ENCODE data around the gene GPR35. TPM values are rescaled to one million over a fixed set of nuclear protein-coding genes. Genes with fewer than 3 reads are reported as not detected.

The GPR35 gene
- polyA plus RNA-seq, 1 experiment, result 0.06 TPM

DNA sequence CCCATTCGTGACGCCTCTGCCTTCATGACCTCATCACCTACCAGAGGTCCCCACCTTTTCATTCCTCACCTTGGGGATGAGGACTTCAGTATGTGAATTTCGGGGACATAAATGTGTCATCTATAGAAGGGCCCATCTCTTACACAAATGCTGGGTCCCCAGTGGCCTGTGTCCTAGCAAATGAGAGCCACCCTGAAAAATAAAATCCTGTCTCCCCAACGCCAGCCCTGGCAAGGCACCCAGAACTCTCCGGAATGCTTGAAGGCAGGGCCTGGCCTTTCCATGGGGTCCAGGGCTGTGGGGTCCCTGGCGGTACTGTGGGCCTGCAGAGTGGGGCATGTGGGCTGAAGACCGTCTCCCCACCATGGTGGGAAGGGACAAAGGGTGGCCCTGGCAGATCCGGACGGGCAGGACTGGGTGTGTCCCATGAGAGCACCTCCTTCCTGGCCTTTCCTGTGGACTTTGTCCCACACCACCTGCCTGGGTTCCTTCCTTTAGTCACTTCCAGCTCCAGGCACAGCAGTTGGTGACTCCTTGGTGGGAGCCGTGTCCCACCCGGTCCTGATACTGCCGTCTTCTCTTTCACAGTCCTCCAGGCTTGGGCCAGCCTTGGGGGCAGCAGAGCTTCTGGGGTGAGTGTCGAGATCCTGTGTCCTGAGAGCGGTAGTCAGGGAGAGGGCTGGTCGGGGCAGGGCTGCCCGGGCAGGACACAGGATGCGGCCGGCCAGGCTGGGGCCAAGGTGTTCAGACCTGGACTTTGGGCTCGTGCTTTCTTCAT lies 20.2 kb upstream of the GPR35 start:
- no peaks in the 10 kb centered on the region; the same call in 1 of the 2 replicates for H3K9me3 ChIP-seq (ENCODE audit: control insufficient read depth, insufficient read depth, low read length)
- no peak overlapping the region for H3K27ac ChIP-seq (ENCODE audit: low read depth, low read length)
- DNase-seq (ENCODE audit: low read depth, low spot score), result no peak
- no peak overlapping the region for H3K4me3 ChIP-seq (ENCODE audit: low read depth, low read length)
- ChIA-PET POLR2A (no interaction called here), CTCF (interaction anchor here (1.3 to 1.4 kb wide), 2 partner anchors 39 to 235 kb away, joined by 3 to 4 read pairs; no protein-coding TSS in a partner anchor)
- H3K27me3 ChIP-seq (ENCODE audit: control insufficient read depth, insufficient read depth, low read length), result no peaks in the 10 kb centered on the region
- TF ChIP-seq CTCF (IDR thresholded peaks at IDR 0.05; ENCODE audit: low read depth, low read length), result no peak

DNA sequence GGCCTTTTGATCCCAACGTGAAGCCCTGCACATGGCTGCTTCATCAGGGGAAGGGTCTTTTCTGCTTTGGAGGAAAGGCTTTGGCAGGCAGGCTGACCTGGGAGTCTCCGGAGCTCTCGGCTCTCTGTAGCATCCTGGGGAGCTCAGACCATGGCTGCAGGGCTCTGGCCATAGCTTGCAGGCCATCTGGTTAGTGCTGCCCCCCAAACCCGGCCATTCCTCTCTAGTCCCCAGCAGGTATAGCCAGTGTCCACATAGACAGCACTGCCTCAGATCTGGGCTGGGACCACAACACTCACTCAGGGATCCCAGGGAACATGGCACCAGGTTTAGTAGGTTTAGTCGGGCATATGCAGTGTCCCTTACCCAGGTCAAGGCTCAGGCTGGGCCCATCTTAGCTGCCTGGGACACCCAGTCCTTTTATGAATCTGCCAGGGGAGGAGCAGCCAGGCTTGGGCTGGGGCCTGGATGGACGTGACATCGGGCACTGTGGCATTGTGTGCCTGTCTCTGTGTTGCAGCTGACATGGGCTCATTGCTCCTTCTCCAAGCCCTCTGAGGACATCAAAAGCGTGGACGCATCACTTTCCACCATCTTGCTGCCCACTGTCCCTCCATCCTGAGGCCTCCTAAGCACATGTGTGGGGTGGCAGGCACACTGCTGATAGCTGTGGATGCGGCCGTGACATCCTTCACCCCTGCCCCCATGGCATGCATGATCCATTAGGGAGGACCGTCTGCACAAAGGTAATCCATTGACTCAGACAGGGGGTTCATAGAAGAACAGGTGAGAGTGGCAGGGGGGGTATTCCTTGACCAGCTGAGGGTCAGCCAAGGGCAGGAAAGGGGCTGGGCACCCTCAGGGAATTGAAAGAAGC lies 19.2 kb upstream of the GPR35 start:
- Histone ChIP-seq H3K27ac (ENCODE audit: low read depth, low read length) (no peak overlapping the region), H3K9me3 (ENCODE audit: control insufficient read depth, insufficient read depth, low read length) (no peaks in the 10 kb centered on the region; the same call in 1 of the 2 replicates), H3K4me3 (ENCODE audit: low read depth, low read length) (no peak overlapping the region), H3K27me3 (ENCODE audit: control insufficient read depth, insufficient read depth, low read length) (no peaks in the 10 kb centered on the region)
- ChIA-PET CTCF (interaction anchor here (1.3 kb wide), 1 partner anchor 40 kb away, joined by 3 read pairs; no protein-coding TSS in a partner anchor), POLR2A (no interaction called here)
- TF ChIP-seq CTCF (IDR thresholded peaks at IDR 0.05; ENCODE audit: low read depth, low read length), result no peak
- DNase-seq (ENCODE audit: low read depth, low spot score), result no peak

DNA sequence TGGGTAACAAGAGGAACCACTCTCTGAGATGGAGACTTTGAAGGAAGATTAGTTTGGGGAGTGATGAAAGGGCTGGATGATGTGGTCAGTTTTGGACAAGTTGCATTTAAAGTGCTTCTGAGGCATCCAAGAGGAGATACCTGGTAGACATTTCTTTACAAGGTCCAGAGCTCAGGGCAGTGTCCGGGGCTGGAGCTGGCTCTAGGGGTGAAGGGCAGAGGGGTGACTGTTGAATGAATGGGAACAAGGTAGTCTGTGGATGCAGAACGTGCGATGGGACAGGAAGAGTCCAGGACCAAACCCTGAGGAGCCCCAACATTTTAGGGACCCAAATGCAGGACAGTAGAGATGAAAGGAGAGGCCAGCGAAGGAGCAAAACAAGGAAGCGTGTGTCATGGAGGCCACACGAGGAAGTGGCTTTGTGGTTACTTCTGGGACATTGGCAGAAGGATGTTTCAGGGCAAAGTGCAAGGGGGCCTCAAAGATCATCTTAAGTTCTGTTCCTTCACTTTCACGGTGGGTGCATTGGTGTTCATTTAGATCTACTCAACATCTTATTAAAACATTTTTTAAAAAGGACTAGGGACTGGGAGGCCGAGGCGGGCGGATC lies 13.6 kb upstream of the GPR35 start:
- POLR2A ChIA-PET, result no interaction called here
- TF ChIP-seq CTCF (IDR thresholded peaks at IDR 0.05; ENCODE audit: low read depth, low read length), result no peak
- H3K27ac ChIP-seq (ENCODE audit: low read depth, low read length), result no peak overlapping the region
- H3K4me3 ChIP-seq (ENCODE audit: low read depth, low read length), result no peak overlapping the region
- CTCF ChIA-PET, result interaction anchor here (0.7 kb wide), 1 partner anchor 8 kb away, joined by 3 read pairs; no protein-coding TSS in a partner anchor
- no peaks in the 10 kb centered on the region for H3K27me3 ChIP-seq (ENCODE audit: control insufficient read depth, insufficient read depth, low read length)
- no peak for DNase-seq (ENCODE audit: low read depth, low spot score)
- no peaks in the 10 kb centered on the region; the same call in 1 of the 2 replicates for H3K9me3 ChIP-seq (ENCODE audit: control insufficient read depth, insufficient read depth, low read length)

DNA sequence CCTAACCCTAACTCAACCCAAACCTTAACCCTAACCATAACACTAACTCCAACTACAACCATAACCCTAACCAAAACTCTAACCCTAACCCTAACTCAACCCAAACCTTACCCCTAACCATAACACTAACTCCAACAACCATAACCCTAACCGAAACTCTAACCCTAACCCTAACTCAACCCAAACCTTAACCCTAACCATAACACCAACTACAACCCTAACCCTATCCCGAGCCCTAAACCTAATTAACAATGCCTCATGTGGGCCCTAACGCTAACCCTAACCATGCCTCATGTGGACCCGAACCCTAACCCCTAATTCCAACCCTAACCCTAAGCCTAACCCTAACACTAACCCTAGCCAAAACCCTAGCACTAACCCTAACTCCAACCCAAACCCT lies 11.5 kb upstream of the GPR35 start:
- H3K27me3 ChIP-seq (ENCODE audit: control insufficient read depth, insufficient read depth, low read length), result no peaks in the 10 kb centered on the region
- no peaks in the 10 kb centered on the region; the same call in 1 of the 2 replicates for H3K9me3 ChIP-seq (ENCODE audit: control insufficient read depth, insufficient read depth, low read length)
- DNase-seq (ENCODE audit: low read depth, low spot score), result no peak
- POLR2A ChIA-PET, result no interaction called here
- CTCF ChIA-PET, result no interaction called here
- H3K4me3 ChIP-seq (ENCODE audit: low read depth, low read length), result no peak overlapping the region
- TF ChIP-seq CTCF (IDR thresholded peaks at IDR 0.05; ENCODE audit: low read depth, low read length), result no peak
- H3K27ac ChIP-seq (ENCODE audit: low read depth, low read length), result no peak overlapping the region

Measured in AG04450 (cell line).